Neural cell (in vitro differentiated cells): ENCODE data around the gene DYNC2H1. TPM values are rescaled to one million over a fixed set of nuclear protein-coding genes. Genes with fewer than 3 reads are reported as not detected.

Experiments
- H2AFZ ChIP-seq: fragments of 200-600, 300-800 bp; sonication (generic), shearing (Covaris generic); 2 replicates; pipeline ENCODE4 v1.6.0; 2014; ENCODE audit warnings: low read depth, mild to moderate bottlenecking, antibody characterized with exemption, low read length, moderate library complexity
- H3F3A ChIP-seq: fragments of 200-600 bp; shearing (Covaris generic); 2 replicates; pipeline ENCODE4 v1.6.1; 2016; ENCODE audit warnings: mild to moderate bottlenecking, moderate library complexity, mixed read lengths, antibody characterized with exemption, low read length; ENCODE audit not compliant: insufficient read depth, poor library complexity, severe bottlenecking
- H3K27ac ChIP-seq: fragments of 200-600, 300-800 bp; sonication (generic), shearing (Covaris generic); 2 replicates; pipeline ENCODE4 v1.5.1; 2014; ENCODE audit warnings: mild to moderate bottlenecking, low read length, moderate library complexity
- H3K27me3 ChIP-seq: fragments of 300-800, 200-600 bp; sonication (generic), shearing (Covaris generic); 2 replicates; pipeline ENCODE4 v1.6.0; 2014; ENCODE audit warnings: mild to moderate bottlenecking, low read depth, low read length, moderate library complexity; ENCODE audit not compliant: insufficient read depth
- H3K36me3 ChIP-seq: fragments of 300-800, 200-600 bp; sonication (generic), shearing (Covaris generic); 2 replicates; pipeline ENCODE4 v1.5.1; 2014; ENCODE audit warnings: mild to moderate bottlenecking, antibody characterized with exemption, low read length, moderate library complexity; ENCODE audit not compliant: insufficient read depth
- H3K4me2 ChIP-seq: fragments of 300-800, 200-600 bp; sonication (generic), shearing (Covaris generic); 2 replicates; pipeline ENCODE4 v1.6.0; 2014; ENCODE audit warnings: mild to moderate bottlenecking, low read length
- H3K4me3 ChIP-seq: fragments of 300-800, 200-600 bp; sonication (generic), shearing (Covaris generic); 2 replicates; pipeline ENCODE4 v1.5.1; 2014; ENCODE audit warnings: mild to moderate bottlenecking, low read length, moderate library complexity
- H3K79me2 ChIP-seq: fragments of 200-600 bp; shearing (Covaris generic); replicated peaks from 2 replicates; pipeline ENCODE4 v1.6.0; 2014; ENCODE audit warnings: mild to moderate bottlenecking, low read length, moderate library complexity; ENCODE audit not compliant: insufficient read depth
- H3K9ac ChIP-seq: fragments of 300-800, 200-600 bp; sonication (generic), shearing (Covaris generic); 2 replicates; pipeline ENCODE4 v1.6.1; 2016; ENCODE audit warnings: mild to moderate bottlenecking, low read length, mixed read lengths
- H3K9me2 ChIP-seq: fragments of 200-600 bp; shearing (Covaris generic); 2 replicates; pipeline ENCODE4 v1.6.1; 2016; ENCODE audit warnings: mild to moderate bottlenecking, low read length, mixed read lengths; ENCODE audit not compliant: insufficient read depth
- H3K9me3 ChIP-seq: fragments of 200-600, 300-800 bp; sonication (generic), shearing (Covaris generic); 2 replicates; pipeline ENCODE4 v1.6.1; 2016; ENCODE audit warnings: mild to moderate bottlenecking, mixed run types, low read length, moderate library complexity, mixed read lengths
- H4K20me1 ChIP-seq: fragments of 200-600 bp; shearing (Covaris generic); 2 replicates; pipeline ENCODE4 v1.6.1; 2016; ENCODE audit warnings: mild to moderate bottlenecking, mixed run types; ENCODE audit not compliant: insufficient read depth
- CTCF ChIP-seq: fragments of 450-650 bp; IDR thresholded peaks from 2 replicates; pipeline ENCODE4 v1.5.1; 2014; ENCODE audit warnings: antibody characterized with exemption, mild to moderate bottlenecking, moderate library complexity; ENCODE audit not compliant: poor library complexity, severe bottlenecking
- EP300 ChIP-seq: fragments of 450-650 bp; conservative IDR thresholded peaks from 2 replicates; pipeline ENCODE4 v1.6.1; 2014; ENCODE audit warnings: antibody characterized with exemption, mild to moderate bottlenecking, moderate library complexity; ENCODE audit not compliant: poor library complexity, severe bottlenecking
- EZH2 ChIP-seq: fragments of 200-600, 300-800 bp; shearing (Covaris generic), sonication (generic); IDR thresholded peaks from 2 replicates; pipeline ENCODE4 v1.6.1; 2014; ENCODE audit warnings: antibody characterized with exemption, low read length, borderline replicate concordance, mild to moderate bottlenecking; ENCODE audit not compliant: insufficient read depth, poor library complexity, severe bottlenecking
- MXI1 ChIP-seq: fragments of 450-650 bp; conservative IDR thresholded peaks from 2 replicates; pipeline ENCODE4 v1.6.1; 2014; ENCODE audit warnings: antibody characterized with exemption, mild to moderate bottlenecking; ENCODE audit not compliant: poor library complexity, severe bottlenecking
- POLR2AphosphoS5 ChIP-seq: IDR thresholded peaks from 2 replicates; pipeline ENCODE4 v1.6.1; 2012
- RAD21 ChIP-seq: fragments of 450-650 bp; conservative IDR thresholded peaks from 2 replicates; pipeline ENCODE4 v1.6.1; 2014; ENCODE audit warnings: antibody characterized with exemption, mild to moderate bottlenecking, moderate library complexity
- SMC3 ChIP-seq: fragments of 450-650 bp; conservative IDR thresholded peaks from 2 replicates; pipeline ENCODE4 v1.6.1; 2014; ENCODE audit warnings: antibody characterized with exemption, mild to moderate bottlenecking, moderate library complexity; ENCODE audit not compliant: poor library complexity
- TAF1 ChIP-seq: IDR thresholded peaks from 2 replicates; pipeline ENCODE4 v1.6.1; 2012; ENCODE audit warnings: low read depth
- polyA plus RNA-seq: library from polyadenylated mRNA; depleted of rRNA; stranded (reverse); fragments of >200 nt; gene quantifications from 2 replicates; pipeline ENCODE4 v1.2.3, GENCODE V29; 2014
- TF ChIP-seq, protein P1 (sequence below): IDR thresholded peaks from 2 replicates; pipeline ENCODE4 v1.6.1; 2012; ENCODE audit warnings: borderline replicate concordance

DYNC2H1 gene
- polyA plus RNA-seq, 1 donor from 2014 or later, result 14.1 TPM

- Histone ChIP-seq H3K4me3 (no peak overlapping the region), H3K79me2 (no peaks in the 10 kb centered on the region), H2AFZ (no peak overlapping the region), H3K36me3 (no peaks in the 10 kb centered on the region), H3F3A (no peaks in the 10 kb centered on the region), H3K9me3 (no peaks in the 10 kb centered on the region), H3K4me2 (no peak overlapping the region), H3K9ac (no peak overlapping the region), H4K20me1 (no peaks in the 10 kb centered on the region), H3K9me2 (no peaks in the 10 kb centered on the region), H3K27ac (no peak overlapping the region), H3K27me3 (no peaks in the 10 kb centered on the region)
- TF ChIP-seq EZH2, result no peak
- TF ChIP-seq EP300, result no peak
- TF ChIP-seq, protein P1, sequence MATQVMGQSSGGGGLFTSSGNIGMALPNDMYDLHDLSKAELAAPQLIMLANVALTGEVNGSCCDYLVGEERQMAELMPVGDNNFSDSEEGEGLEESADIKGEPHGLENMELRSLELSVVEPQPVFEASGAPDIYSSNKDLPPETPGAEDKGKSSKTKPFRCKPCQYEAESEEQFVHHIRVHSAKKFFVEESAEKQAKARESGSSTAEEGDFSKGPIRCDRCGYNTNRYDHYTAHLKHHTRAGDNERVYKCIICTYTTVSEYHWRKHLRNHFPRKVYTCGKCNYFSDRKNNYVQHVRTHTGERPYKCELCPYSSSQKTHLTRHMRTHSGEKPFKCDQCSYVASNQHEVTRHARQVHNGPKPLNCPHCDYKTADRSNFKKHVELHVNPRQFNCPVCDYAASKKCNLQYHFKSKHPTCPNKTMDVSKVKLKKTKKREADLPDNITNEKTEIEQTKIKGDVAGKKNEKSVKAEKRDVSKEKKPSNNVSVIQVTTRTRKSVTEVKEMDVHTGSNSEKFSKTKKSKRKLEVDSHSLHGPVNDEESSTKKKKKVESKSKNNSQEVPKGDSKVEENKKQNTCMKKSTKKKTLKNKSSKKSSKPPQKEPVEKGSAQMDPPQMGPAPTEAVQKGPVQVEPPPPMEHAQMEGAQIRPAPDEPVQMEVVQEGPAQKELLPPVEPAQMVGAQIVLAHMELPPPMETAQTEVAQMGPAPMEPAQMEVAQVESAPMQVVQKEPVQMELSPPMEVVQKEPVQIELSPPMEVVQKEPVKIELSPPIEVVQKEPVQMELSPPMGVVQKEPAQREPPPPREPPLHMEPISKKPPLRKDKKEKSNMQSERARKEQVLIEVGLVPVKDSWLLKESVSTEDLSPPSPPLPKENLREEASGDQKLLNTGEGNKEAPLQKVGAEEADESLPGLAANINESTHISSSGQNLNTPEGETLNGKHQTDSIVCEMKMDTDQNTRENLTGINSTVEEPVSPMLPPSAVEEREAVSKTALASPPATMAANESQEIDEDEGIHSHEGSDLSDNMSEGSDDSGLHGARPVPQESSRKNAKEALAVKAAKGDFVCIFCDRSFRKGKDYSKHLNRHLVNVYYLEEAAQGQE, result no peak
- no peak for TF ChIP-seq CTCF
These were observed 385.3 kb downstream of the DYNC2H1 start for GRCh38 chr11:103494491-103494890.

DNA sequence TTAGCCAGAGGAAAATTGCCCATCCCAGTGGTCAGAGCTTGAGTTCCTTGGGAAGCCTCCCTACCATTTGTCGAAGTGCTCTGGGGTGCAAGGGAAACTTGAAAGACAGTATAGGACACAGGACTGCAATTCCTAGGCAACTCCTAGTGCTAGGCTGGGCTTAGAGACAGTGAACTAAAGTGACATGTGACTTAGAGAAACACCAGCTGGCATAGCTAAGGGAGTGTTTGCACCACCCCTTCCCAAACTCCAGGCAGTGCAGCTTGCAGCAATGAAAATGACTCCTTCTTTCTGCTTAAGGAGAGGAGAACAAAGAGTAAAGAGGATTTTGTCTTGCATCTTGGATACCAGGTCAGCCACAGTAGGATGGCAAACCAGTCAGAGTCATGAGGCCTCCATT, 388.0 kb downstream of the DYNC2H1 start:
- Histone ChIP-seq H3F3A (no peaks in the 10 kb centered on the region), H3K9ac (no peak overlapping the region), H4K20me1 (no peaks in the 10 kb centered on the region)

GRCh38 chr11:103499710-103500340, 390.6 kb downstream of the DYNC2H1 start:
- H3K4me3 ChIP-seq, result no peak overlapping the region
- H3K9ac ChIP-seq, result no peak overlapping the region
- H3K36me3 ChIP-seq, result no peaks in the 10 kb centered on the region
- H3K27me3 ChIP-seq, result no peaks in the 10 kb centered on the region
- H3K4me2 ChIP-seq, result no peak overlapping the region
- H2AFZ ChIP-seq, result no peak overlapping the region
- no peaks in the 10 kb centered on the region for H3F3A ChIP-seq
- no peaks in the 10 kb centered on the region for H3K9me3 ChIP-seq
- no peaks in the 10 kb centered on the region for H4K20me1 ChIP-seq
- no peaks in the 10 kb centered on the region for H3K79me2 ChIP-seq
- TF ChIP-seq EP300 (no peak), POLR2AphosphoS5 (no peak), TAF1 (no peak), MXI1 (no peak), SMC3 (no peak)
- TF ChIP-seq, protein P1, result no peak
- H3K27ac ChIP-seq, result no peak overlapping the region
- no peaks in the 10 kb centered on the region for H3K9me2 ChIP-seq

More for the DNA sequence above, 388.0 kb downstream of the DYNC2H1 start:
- no peaks in the 10 kb centered on the region for H3K9me2 ChIP-seq
- no peaks in the 10 kb centered on the region for H3K36me3 ChIP-seq
- H2AFZ ChIP-seq, result no peak overlapping the region
- H3K4me3 ChIP-seq, result no peak overlapping the region
- TF ChIP-seq SMC3 (no peak), EP300 (no peak), RAD21 (no peak), EZH2 (no peak)
- H3K27ac ChIP-seq, result no peak overlapping the region
- no peaks in the 10 kb centered on the region for H3K9me3 ChIP-seq
- no peak overlapping the region for H3K4me2 ChIP-seq
- H3K27me3 ChIP-seq, result no peaks in the 10 kb centered on the region
- no peaks in the 10 kb centered on the region for H3K79me2 ChIP-seq
